Thyroid gland (tissue), 4 donors: Measurements from ENCODE around the gene PLA2G6.

Source experiments
- POLR2A ChIP-seq, 2 donors: fragments of 450-650 bp; IDR thresholded peaks; one replicate each; pipeline ENCODE4 v1.6.1; 2017; ENCODE audit warnings: antibody characterized with exemption in 2 of 2, mild to moderate bottlenecking in 2 of 2, moderate library complexity in 1 of 2
- TF ChIP-seq, protein P1 (sequence below), 6 experiments: fragments of 200-600 bp in 3 of 6; fragments of 450-650 bp in 3 of 6; sonication (generic) in 3 of 6; IDR thresholded peaks; one replicate each; pipeline ENCODE4 v1.5.1; 2016 to 2019; ENCODE audit warnings: antibody characterized with exemption in 6 of 6, mild to moderate bottlenecking in 2 of 6, inconsistent platforms in 1 of 6, moderate library complexity in 1 of 6

DNA sequence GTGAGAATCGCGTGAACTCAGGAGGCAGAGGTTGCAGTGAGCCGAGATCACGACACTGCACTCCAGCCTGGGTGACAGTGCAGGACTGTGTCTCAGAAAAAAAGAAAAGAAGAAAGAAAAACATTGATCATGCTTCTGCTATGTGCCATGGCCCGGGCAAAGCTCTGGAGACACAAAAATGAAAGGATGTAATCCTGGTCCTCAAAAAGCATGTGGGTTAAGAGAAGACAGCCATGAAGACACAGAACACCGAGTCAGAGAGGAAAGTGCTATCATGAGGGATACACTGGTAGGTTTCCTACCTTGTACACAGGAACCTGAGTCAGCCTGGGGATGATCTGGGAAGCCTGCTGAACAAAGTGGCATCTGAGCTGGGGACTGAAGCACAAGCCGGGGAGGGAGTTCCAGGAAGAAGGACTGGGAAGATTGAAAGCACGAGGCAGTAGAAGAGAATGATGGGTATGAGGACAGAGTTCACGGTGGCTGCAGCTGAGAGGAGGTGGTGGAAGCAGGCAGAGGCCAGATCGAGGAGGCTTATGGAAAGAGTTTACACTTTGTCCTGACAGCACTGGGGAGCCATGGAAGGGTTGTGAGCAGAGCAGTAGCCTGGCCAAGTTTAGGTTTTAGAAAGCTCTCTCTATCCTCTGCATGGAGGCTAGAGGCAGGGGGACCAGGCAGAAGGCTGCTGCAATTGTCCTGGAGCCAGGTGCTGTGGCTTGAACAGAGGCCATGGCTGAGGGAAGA lies 10.3 kb upstream of the PLA2G6 start:
- TF ChIP-seq, protein P1, sequence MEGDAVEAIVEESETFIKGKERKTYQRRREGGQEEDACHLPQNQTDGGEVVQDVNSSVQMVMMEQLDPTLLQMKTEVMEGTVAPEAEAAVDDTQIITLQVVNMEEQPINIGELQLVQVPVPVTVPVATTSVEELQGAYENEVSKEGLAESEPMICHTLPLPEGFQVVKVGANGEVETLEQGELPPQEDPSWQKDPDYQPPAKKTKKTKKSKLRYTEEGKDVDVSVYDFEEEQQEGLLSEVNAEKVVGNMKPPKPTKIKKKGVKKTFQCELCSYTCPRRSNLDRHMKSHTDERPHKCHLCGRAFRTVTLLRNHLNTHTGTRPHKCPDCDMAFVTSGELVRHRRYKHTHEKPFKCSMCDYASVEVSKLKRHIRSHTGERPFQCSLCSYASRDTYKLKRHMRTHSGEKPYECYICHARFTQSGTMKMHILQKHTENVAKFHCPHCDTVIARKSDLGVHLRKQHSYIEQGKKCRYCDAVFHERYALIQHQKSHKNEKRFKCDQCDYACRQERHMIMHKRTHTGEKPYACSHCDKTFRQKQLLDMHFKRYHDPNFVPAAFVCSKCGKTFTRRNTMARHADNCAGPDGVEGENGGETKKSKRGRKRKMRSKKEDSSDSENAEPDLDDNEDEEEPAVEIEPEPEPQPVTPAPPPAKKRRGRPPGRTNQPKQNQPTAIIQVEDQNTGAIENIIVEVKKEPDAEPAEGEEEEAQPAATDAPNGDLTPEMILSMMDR (IDR thresholded peaks at IDR 0.05), result no peak
- no peak for TF ChIP-seq POLR2A (IDR thresholded peaks at IDR 0.05)
